ENCODE data around the gene SDC1. TPM values are rescaled to one million over a fixed set of nuclear protein-coding genes. Genes with fewer than 3 reads are reported as not detected.

Gene SDC1
- total RNA-seq, 6 donors from 2014 or later = 74.4 to 213 (median 154) TPM

- H3K27me3 ChIP-seq = peaks cover 0 to 18% (median 12%) of the 10 kb centered on the region in 4 donors
- H3K4me3 ChIP-seq = no peak overlapping the region
- ATAC-seq (ENCODE audit: low FRiP score in 2 of 2) (no peak), DNase-seq (no peak)
- no peak overlapping the region for H3K27ac ChIP-seq
- no peaks in the 10 kb centered on the region for H3K9me3 ChIP-seq
- H3K4me1 ChIP-seq = peaks cover 23 to 39% (median 30%) of the 10 kb centered on the region in 4 donors
- no peaks in the 10 kb centered on the region for H3K36me3 ChIP-seq
- WGBS, 2 donors = 94 to 95% methylated on average over 10 of the region's 10 CpGs
- no peak for TF ChIP-seq CTCF (IDR thresholded peaks at IDR 0.05)
- TF ChIP-seq EP300 (IDR thresholded peaks at IDR 0.05) = no peak
- no peak for TF ChIP-seq POLR2AphosphoS5 (IDR thresholded peaks at IDR 0.05)
- no peak for TF ChIP-seq POLR2A (IDR thresholded peaks at IDR 0.05)
These were observed 3.1 kb upstream of the SDC1 start for GRCh38 chr2:20227894-20228505.

- ATAC-seq (ENCODE audit: low FRiP score in 2 of 2) = no peak
- Histone ChIP-seq H3K9me3 (no peaks in the 10 kb centered on the region), H3K4me3 (no peak overlapping the region), H3K27ac (peak overlapping the region in 3 of 4 donors; percentile 21 to 90 (median 83)), H3K36me3 (no peaks in the 10 kb centered on the region), H3K4me1 (peaks cover 26 to 45% (median 27%) of the 10 kb centered on the region in 4 donors), H3K27me3 (peaks cover 0 to 18% (median 12%) of the 10 kb centered on the region in 4 donors)
- 92 to 96% methylated on average over 14 of the region's 14 CpGs for WGBS, 2 donors
- TF ChIP-seq POLR2AphosphoS5 (IDR thresholded peaks at IDR 0.05) = no peak
- TF ChIP-seq POLR2A (IDR thresholded peaks at IDR 0.05) = no peak
- no peak for TF ChIP-seq CTCF (IDR thresholded peaks at IDR 0.05)
- TF ChIP-seq EP300 (IDR thresholded peaks at IDR 0.05) = no peak
- no peak for DNase-seq
These were observed 1.2 kb upstream of the SDC1 start for GRCh38 chr2:20226152-20226545.

- ATAC-seq (ENCODE audit: low FRiP score in 2 of 2) (peak; percentile 77 to 91), DNase-seq (peak; percentile 81 to 94)
- peak overlapping the region; percentile 80 to 90 (median 86) for H3K27ac ChIP-seq
- peaks cover 26 to 45% (median 27%) of the 10 kb centered on the region in 4 donors for H3K4me1 ChIP-seq
- 12 to 65% methylated on average over 2 to 45 of the region's 66 CpGs for WGBS, 2 donors
- TF ChIP-seq POLR2A (IDR thresholded peaks at IDR 0.05) (peak in 1 of 4 donors; percentile 44), POLR2AphosphoS5 (IDR thresholded peaks at IDR 0.05) (peak; percentile 15 to 16), CTCF (IDR thresholded peaks at IDR 0.05) (peak in 5 of 6 experiments; percentile 32 to 76 (median 70)), EP300 (IDR thresholded peaks at IDR 0.05) (no peak)
- no peaks in the 10 kb centered on the region for H3K9me3 ChIP-seq
- peaks cover 0 to 18% (median 12%) of the 10 kb centered on the region in 4 donors for H3K27me3 ChIP-seq
- H3K4me3 ChIP-seq = peak overlapping the region; percentile 12 to 73 (median 65)
- H3K36me3 ChIP-seq = no peaks in the 10 kb centered on the region
These were observed 593 bp upstream of the SDC1 start for GRCh38 chr2:20225294-20226151.

- DNase-seq (peak in 1 of 2 donors; percentile 89), ATAC-seq (ENCODE audit: low FRiP score in 2 of 2) (peak in 1 of 2 donors; percentile 54)
- Histone ChIP-seq H3K27me3 (peaks cover 0 to 18% (median 12%) of the 10 kb centered on the region in 4 donors), H3K4me1 (peaks cover 26 to 46% (median 27%) of the 10 kb centered on the region in 4 donors), H3K36me3 (no peaks in the 10 kb centered on the region), H3K4me3 (peak overlapping the region; percentile 39 to 73 (median 65)), H3K27ac (peak overlapping the region; percentile 80 to 90 (median 86)), H3K9me3 (no peaks in the 10 kb centered on the region)
- WGBS, 2 donors = no CpG with 5 or more reads among the region's 70 CpGs
- no peak for TF ChIP-seq CTCF (IDR thresholded peaks at IDR 0.05)
- TF ChIP-seq EP300 (IDR thresholded peaks at IDR 0.05) = no peak
- TF ChIP-seq POLR2AphosphoS5 (IDR thresholded peaks at IDR 0.05) = no peak
- TF ChIP-seq POLR2A (IDR thresholded peaks at IDR 0.05) = no peak
These were observed 690 bp downstream of the SDC1 start for GRCh38 chr2:20224164-20224715.

Measured in upper lobe of left lung (tissue), 6 donors.